H1 (cell line): Measurements from ENCODE around the gene RO60. TPM values are rescaled to one million over a fixed set of nuclear protein-coding genes. Genes with fewer than 3 reads are reported as not detected.

Experiments used
- CTCF ChIA-PET: fragments of 300-600 bp; sonication (Branson Sonifier 250); formaldehyde crosslinking; loops from one replicate; lab custom pipeline; 2021; ENCODE audit not compliant: partially characterized antibody; lab: Charles Lee
- POLR2A ChIA-PET: fragments of 300-600 bp; sonication (Branson Sonifier 250); formaldehyde crosslinking; loops from one replicate; lab custom pipeline; 2021; ENCODE audit warnings: inconsistent platforms; ENCODE audit not compliant: partially characterized antibody; lab: Charles Lee
- DNase-seq, 2 experiments: peaks; one replicate each; pipeline versions ENCODE4 v3.0.0 to v3.0.0-alpha.2; 2010 to 2022; ENCODE audit warnings: low spot score in 2 of 2, low read depth in 1 of 2, mixed read lengths in 1 of 2
- FAIRE-seq: peaks from 2 replicates; lab custom pipeline; 2011; peaks lifted over from hg19 to GRCh38; lab: Jason Lieb, UNC
- H2AFZ ChIP-seq: 2 replicates; pipeline ENCODE4 v1.8.1; 2012; ENCODE audit warnings: low read length, inconsistent platforms
- H2AK5ac ChIP-seq: 2 replicates; pipeline ENCODE4 v1.6.1; 2013; ENCODE audit warnings: low read depth, low read length
- H2BK120ac ChIP-seq: replicated peaks from 2 replicates; pipeline ENCODE3; 2013; ENCODE audit warnings: low read depth, low read length, inconsistent platforms
- H2BK12ac ChIP-seq: 2 replicates; pipeline ENCODE4 v1.6.1; 2013; ENCODE audit warnings: low read depth, low read length
- H2BK15ac ChIP-seq: 2 replicates; pipeline ENCODE4 v1.6.1; 2013; ENCODE audit warnings: low read length
- H2BK20ac ChIP-seq: 2 replicates; pipeline ENCODE4 v1.6.1; 2013; ENCODE audit warnings: low read length
- H2BK5ac ChIP-seq: 2 replicates; pipeline ENCODE4 v1.6.1; 2013; ENCODE audit warnings: low read depth, low read length
- H3K14ac ChIP-seq: 2 replicates; pipeline ENCODE4 v1.6.1; 2013; ENCODE audit warnings: inconsistent platforms; ENCODE audit not compliant: insufficient read length
- H3K18ac ChIP-seq: 2 replicates; pipeline ENCODE4 v1.6.1; 2013; ENCODE audit warnings: low read length; ENCODE audit errors: extremely low read depth
- H3K23ac ChIP-seq: 2 replicates; pipeline ENCODE4 v1.6.1; 2013; ENCODE audit warnings: inconsistent platforms; ENCODE audit not compliant: insufficient read length
- H3K23me2 ChIP-seq: 2 replicates; pipeline ENCODE4 v1.6.1; 2013; ENCODE audit warnings: low read depth, low read length
- H3K27ac ChIP-seq: 2 replicates; pipeline ENCODE4 v1.6.1; 2011; ENCODE audit warnings: low read depth, low read length, inconsistent platforms
- H3K27me3 ChIP-seq, 4 experiments: replicated peaks in 1 of 4; 1 replicate in 1 of 4; 2 replicates in 3 of 4; pipeline versions ENCODE4 v1.6.1 to v1.8.1; 2011 to 2013; ENCODE audit warnings: low read length in 3 of 4, mild to moderate bottlenecking in 3 of 4, inconsistent platforms in 2 of 4, mixed read lengths in 2 of 4, moderate library complexity in 1 of 4; ENCODE audit not compliant: control insufficient read depth in 3 of 4, insufficient read depth in 3 of 4; ENCODE audit errors: extremely low read depth in 1 of 4
- H3K36me3 ChIP-seq, 4 experiments: 2 replicates each; pipeline versions ENCODE4 v1.6.1 to v1.8.1; 2011 to 2013; ENCODE audit warnings: mild to moderate bottlenecking in 4 of 4, low read length in 3 of 4, moderate library complexity in 2 of 4, control low read depth in 1 of 4, inconsistent platforms in 1 of 4; ENCODE audit not compliant: insufficient read depth in 4 of 4, control insufficient read depth in 2 of 4
- H3K4ac ChIP-seq: replicated peaks from 2 replicates; pipeline ENCODE3; 2013; ENCODE audit warnings: low read length, low read depth, mixed read lengths, inconsistent platforms; ENCODE audit not compliant: insufficient read length
- H3K4me1 ChIP-seq, 4 experiments: replicated peaks in 1 of 4; 1 replicate in 1 of 4; 2 replicates in 3 of 4; pipeline versions ENCODE4 v1.6.1 to v1.8.1; 2011 to 2013; ENCODE audit warnings: low read length in 3 of 4, inconsistent platforms in 2 of 4, mixed read lengths in 1 of 4; ENCODE audit not compliant: insufficient read depth in 4 of 4, control insufficient read depth in 3 of 4
- H3K4me2 ChIP-seq, 2 experiments: 2 replicates each; pipeline versions ENCODE4 v1.6.1 to v1.8.1; 2011 to 2013; ENCODE audit warnings: low read depth in 2 of 2, low read length in 2 of 2, control low read depth in 1 of 2, inconsistent platforms in 1 of 2, mild to moderate bottlenecking in 1 of 2; ENCODE audit not compliant: insufficient read depth in 1 of 2
- H3K4me3 ChIP-seq, 4 experiments: fragments of 200-600, 300-600 bp in 1 of 4; sonication (generic), shearing (Covaris generic), sonication (Bioruptor Twin) in 1 of 4; 2 replicates each; pipeline versions ENCODE4 v1.5.1 to v1.8.1; 2011 to 2016; ENCODE audit warnings: low read length in 4 of 4, low read depth in 3 of 4, control low read depth in 2 of 4, inconsistent platforms in 2 of 4, mild to moderate bottlenecking in 2 of 4, mixed read lengths in 1 of 4, moderate library complexity in 1 of 4; ENCODE audit not compliant: insufficient read depth in 2 of 4; ENCODE audit errors: extremely low read depth in 1 of 4
- H3K56ac ChIP-seq: replicated peaks from 2 replicates; pipeline ENCODE3; 2013; ENCODE audit warnings: low read depth, mild to moderate bottlenecking, mixed read lengths, low read length, inconsistent platforms; ENCODE audit not compliant: insufficient read length
- H3K79me1 ChIP-seq: 2 replicates; pipeline ENCODE4 v1.6.1; 2013; ENCODE audit warnings: low read depth, low read length, control low read depth
- H3K79me2 ChIP-seq, 2 experiments: 2 replicates each; pipeline versions ENCODE4 v1.6.1 to v1.8.1; 2012 to 2013; ENCODE audit warnings: low read length in 2 of 2, mild to moderate bottlenecking in 2 of 2, inconsistent platforms in 1 of 2; ENCODE audit not compliant: insufficient read depth in 2 of 2, control insufficient read depth in 1 of 2
- H3K9ac ChIP-seq, 4 experiments: replicated peaks in 1 of 4; 1 replicate in 1 of 4; 2 replicates in 3 of 4; pipeline versions ENCODE4 v1.6.1 to v1.8.1; 2011 to 2013; ENCODE audit warnings: low read depth in 3 of 4, low read length in 3 of 4, control low read depth in 2 of 4, mild to moderate bottlenecking in 2 of 4, moderate library complexity in 2 of 4, inconsistent platforms in 1 of 4; ENCODE audit errors: extremely low read depth in 1 of 4
- H3K9me3 ChIP-seq, 2 experiments: 2 replicates each; pipeline versions ENCODE4 v1.6.1 to v1.8.1; 2012 to 2013; ENCODE audit warnings: mild to moderate bottlenecking in 2 of 2, moderate library complexity in 2 of 2, control low read depth in 1 of 2, inconsistent platforms in 1 of 2, low read depth in 1 of 2, low read length in 1 of 2, mixed read lengths in 1 of 2; ENCODE audit not compliant: insufficient read depth in 2 of 2
- H4K20me1 ChIP-seq, 2 experiments: replicated peaks in 1 of 2; 2 replicates each; pipeline versions ENCODE3 to v1.8.1; 2011 to 2013; ENCODE audit warnings: inconsistent platforms in 2 of 2, low read length in 2 of 2, mild to moderate bottlenecking in 1 of 2; ENCODE audit not compliant: insufficient read depth in 2 of 2, control insufficient read depth in 1 of 2
- H4K5ac ChIP-seq: 2 replicates; pipeline ENCODE4 v1.6.1; 2013; ENCODE audit warnings: low read length, low read depth, mixed read lengths, inconsistent platforms; ENCODE audit not compliant: insufficient read length
- H4K8ac ChIP-seq: 2 replicates; pipeline ENCODE4 v1.8.0; 2013; ENCODE audit warnings: mild to moderate bottlenecking, moderate library complexity, low read length, inconsistent platforms; ENCODE audit not compliant: insufficient read depth; ENCODE audit errors: extremely low read depth
- H4K91ac ChIP-seq: replicated peaks from 2 replicates; pipeline ENCODE3; 2013; ENCODE audit warnings: low read length, mixed read lengths, inconsistent platforms; ENCODE audit not compliant: insufficient read length
- BCL11A ChIP-seq, 2 experiments: IDR thresholded peaks; one replicate each; pipeline ENCODE4 v1.6.1; 2011; ENCODE audit warnings: low read depth in 2 of 2, low read length in 2 of 2, mild to moderate bottlenecking in 2 of 2
- CHD2 ChIP-seq: IDR thresholded peaks from 2 replicates; pipeline ENCODE4 v1.6.1; 2012; ENCODE audit warnings: low read length, improper control_type of control experiment
- EZH2 ChIP-seq: fragments of 200-600 bp; sonication (generic); IDR thresholded peaks from 2 replicates; pipeline ENCODE4 v1.7.1; 2012; ENCODE audit warnings: low read depth, mild to moderate bottlenecking, moderate library complexity, low read length, inconsistent platforms; ENCODE audit not compliant: severe bottlenecking
- HDAC6 ChIP-seq: IDR thresholded peaks from one replicate; pipeline ENCODE4 v1.7.1; 2012; ENCODE audit warnings: low read depth, mild to moderate bottlenecking, inconsistent platforms, low read length, moderate library complexity
- JUND ChIP-seq: IDR thresholded peaks from 2 replicates; pipeline ENCODE4 v1.6.1; 2011; ENCODE audit warnings: mild to moderate bottlenecking, improper control_type of control experiment, low read length
- KDM1A ChIP-seq: fragments of 200-600, 300-600 bp; sonication (generic); IDR thresholded peaks from 2 replicates; pipeline ENCODE4 v1.7.1; 2016; ENCODE audit warnings: mild to moderate bottlenecking, low read length, borderline replicate concordance
- POLR2AphosphoS5 ChIP-seq: IDR thresholded peaks from 2 replicates; pipeline ENCODE4 v1.6.1; 2011; ENCODE audit warnings: low read depth, low read length
- SP1 ChIP-seq: IDR thresholded peaks from 2 replicates; pipeline ENCODE4 v1.6.1; 2011; ENCODE audit warnings: low read depth, low read length
- SP4 ChIP-seq: IDR thresholded peaks from 2 replicates; pipeline ENCODE4 v1.6.1; 2012; ENCODE audit warnings: low read length, inconsistent platforms
- TAF7 ChIP-seq: optimal IDR thresholded peaks from 2 replicates; pipeline ENCODE3; 2011; ENCODE audit warnings: low read depth, mild to moderate bottlenecking, inconsistent platforms, low read length, moderate library complexity, borderline replicate concordance
- TEAD4 ChIP-seq: IDR thresholded peaks from 2 replicates; pipeline ENCODE4 v1.6.1; 2012; ENCODE audit warnings: low read depth, low read length, inconsistent platforms, mixed read lengths
- WGBS, 2 experiments: shearing (Covaris generic) in 1 of 2; methylation state at CpG; one replicate each; pipeline versions ENCODE4 v1.1.6 to v1.1.7; 2013 to 2015; ENCODE audit warnings: low lambda C conversion rate in 2 of 2, mixed read lengths in 2 of 2, inconsistent platforms in 1 of 2, low coverage in 1 of 2, missing lambda C conversion rate in 1 of 2; ENCODE audit not compliant: insufficient replicate concordance in 2 of 2, insufficient coverage in 1 of 2, insufficient read length in 1 of 2; ENCODE audit errors: extremely low coverage in 1 of 2, missing lambda C conversion rate in 1 of 2; 5-methylcytosine and 5-hydroxymethylcytosine counted together
- polyA plus RNA-seq, 7 experiments: library from polyadenylated mRNA; depleted of rRNA in 3 of 7; stranded (reverse) in 5 of 7; unstranded in 2 of 7; fragments of >200 nt in 5 of 7; fragments of 200-250 nt in 2 of 7; gene quantifications; 1 replicate in 5 of 7; 2 replicates in 1 of 7; 4 replicates in 1 of 7; pipeline versions ENCODE4 v1.2.1 to v1.2.3, GENCODE V29; 2011 to 2013; ENCODE audit warnings: missing spikeins in 2 of 7, mixed read lengths in 2 of 7
- total RNA-seq: library from RNA; stranded (reverse); fragmentation: NEBNext Ultra II Directional; extraction: Animal tissue kit (Norgen Biotek cat#: 25700); gene quantifications from 2 replicates; pipeline ENCODE4 v1.2.1, GENCODE V29; 2021
- TF ChIP-seq, protein P1 (sequence below): IDR thresholded peaks from 2 replicates; pipeline ENCODE4 v1.6.1; 2012; ENCODE audit warnings: inconsistent platforms
- TF ChIP-seq, protein P2 (sequence below): IDR thresholded peaks from 2 replicates; pipeline ENCODE4 v1.6.1; 2011; ENCODE audit warnings: low read length, improper control_type of control experiment

Gene RO60
- total and polyA plus RNA-seq, 2 of the 8 experiments (the other 6 are each of a cell fraction or from before 2014, with no cell fraction given), result 13.6 to 103 TPM

DNA sequence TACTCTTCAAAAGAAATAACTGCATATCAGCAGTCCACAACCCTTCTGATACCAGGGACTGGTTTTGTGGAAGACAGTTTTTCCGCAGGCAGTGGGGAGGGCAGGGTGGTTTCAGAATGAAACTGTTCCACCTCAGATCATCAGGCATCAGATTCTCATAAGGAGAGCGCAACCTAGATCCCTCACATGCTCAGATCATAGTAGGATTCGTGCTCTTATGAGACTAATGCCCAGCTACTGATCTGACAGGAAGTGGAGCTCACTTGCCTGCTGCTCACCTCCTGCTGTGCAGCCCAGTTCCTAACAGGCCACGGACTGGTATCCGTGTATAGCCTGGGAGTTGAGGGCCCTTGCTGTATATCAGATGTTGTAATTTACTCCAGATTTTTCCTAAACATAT lies 11.5 kb downstream of the RO60 start:
- Histone ChIP-seq H3K4me3 (no peak overlapping the region), H2BK15ac (no peak overlapping the region), H2BK5ac (no peak overlapping the region), H3K56ac (no peak overlapping the region), H4K5ac (no peak overlapping the region), H3K18ac (no peak overlapping the region), H3K4me2 (no peak overlapping the region), H3K23me2 (no peaks in the 10 kb centered on the region), H2BK120ac (no peak overlapping the region), H4K8ac (0 out of 2 replicates have a peak overlapping the region, but pooled peaks have one; percentile 35), H3K4ac (no peak overlapping the region), H3K23ac (no peak overlapping the region), H4K91ac (no peak overlapping the region), H2BK20ac (no peak overlapping the region), H3K27me3 (no peaks in the 10 kb centered on the region), H2AFZ (no peak overlapping the region), H3K9me3 (no peaks in the 10 kb centered on the region), H3K9ac (no peak overlapping the region), H3K27ac (no peak overlapping the region), H2BK12ac (no peak overlapping the region), H3K79me2 (peaks cover 0 to 65% of the 10 kb centered on the region in 2 experiments; a peak in 2 of 4 replicates), H4K20me1 (peaks cover 0 to 8% of the 10 kb centered on the region in 2 experiments), H3K36me3 (peaks cover 0 to 8% (median 2%) of the 10 kb centered on the region in 4 experiments; a peak in 3 of 8 replicates), H3K4me1 (peaks cover 0 to 4% (median 1%) of the 10 kb centered on the region in 4 experiments; a peak in 2 of 7 replicates), H2AK5ac (no peak overlapping the region), H3K79me1 (peaks cover 6% of the 10 kb centered on the region; the same call in 1 of the 2 replicates), H3K14ac (no peak overlapping the region)
- no peak for DNase-seq
- 62% methylated on average over 5 of the region's 5 CpGs; no CpG with 5 or more reads in 1 of the 2 experiments for WGBS, 2 experiments
- ChIA-PET CTCF (interaction anchor here (1.0 to 2.3 kb wide), 5 partner anchors 13 to 43 kb away, joined by 3 to 11 read pairs (median 5); partner anchors contain the start of gene UCHL5), POLR2A (interaction anchor here (1.3 kb wide), 1 partner anchor 46 kb away, joined by 3 read pairs; no protein-coding TSS in a partner anchor)
- no peak for FAIRE-seq
- no peak for TF ChIP-seq SP1
- TF ChIP-seq EZH2, result no peak
- TF ChIP-seq, protein P1, sequence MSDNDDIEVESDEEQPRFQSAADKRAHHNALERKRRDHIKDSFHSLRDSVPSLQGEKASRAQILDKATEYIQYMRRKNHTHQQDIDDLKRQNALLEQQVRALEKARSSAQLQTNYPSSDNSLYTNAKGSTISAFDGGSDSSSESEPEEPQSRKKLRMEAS, result no peak
- no peak for TF ChIP-seq TAF7
- TF ChIP-seq HDAC6, result no peak
- no peak for TF ChIP-seq KDM1A
- no peak for TF ChIP-seq JUND
- no peak for TF ChIP-seq SP4
- TF ChIP-seq BCL11A (IDR thresholded peaks at IDR 0.05; ENCODE audit: low read depth in 2 of 2, low read length in 2 of 2), result no peak
- no peak for TF ChIP-seq TEAD4
- TF ChIP-seq POLR2AphosphoS5, result no peak
- TF ChIP-seq, protein P2, sequence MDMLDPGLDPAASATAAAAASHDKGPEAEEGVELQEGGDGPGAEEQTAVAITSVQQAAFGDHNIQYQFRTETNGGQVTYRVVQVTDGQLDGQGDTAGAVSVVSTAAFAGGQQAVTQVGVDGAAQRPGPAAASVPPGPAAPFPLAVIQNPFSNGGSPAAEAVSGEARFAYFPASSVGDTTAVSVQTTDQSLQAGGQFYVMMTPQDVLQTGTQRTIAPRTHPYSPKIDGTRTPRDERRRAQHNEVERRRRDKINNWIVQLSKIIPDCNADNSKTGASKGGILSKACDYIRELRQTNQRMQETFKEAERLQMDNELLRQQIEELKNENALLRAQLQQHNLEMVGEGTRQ, result no peak
- no peak for TF ChIP-seq CHD2
